Activated naive CD8-positive, alpha-beta T cell treated with anti-CD3 and anti-CD28 coated beads, Interleukin-2, amount 50 U/mL, for 24 hours (primary cell): Measurements from ENCODE around the gene PPM1L.
A peak's percentile ranks its signal among the peaks of the same experiment; 100 is the strongest.

Experiments
- ATAC-seq: fragments of 150-1000 bp; cut with Tn5 transposase; one replicate; pipeline ENCODE4 v1.10.0; 2021
- DNase-seq: peaks from one replicate; pipeline ENCODE4 v3.0.0; 2021
- H3K27ac Mint-ChIP-seq: one replicate; pipeline ENCODE4 v1.8.0; 2021; ENCODE audit warnings: mild to moderate bottlenecking, mixed read lengths
- H3K27me3 Mint-ChIP-seq: one replicate; pipeline ENCODE4 v1.8.0; 2021; ENCODE audit warnings: mixed read lengths
- H3K36me3 Mint-ChIP-seq: one replicate; pipeline ENCODE4 v1.8.0; 2021; ENCODE audit warnings: low read depth, mixed read lengths
- H3K4me1 Mint-ChIP-seq: one replicate; pipeline ENCODE4 v1.8.0; 2021; ENCODE audit warnings: mixed read lengths
- H3K4me3 Mint-ChIP-seq: one replicate; pipeline ENCODE4 v1.8.0; 2021; ENCODE audit warnings: mild to moderate bottlenecking, moderate library complexity, mixed read lengths
- H3K9me3 Mint-ChIP-seq: one replicate; pipeline ENCODE4 v1.8.0; 2021; ENCODE audit warnings: mixed read lengths

Gene PPM1L

GRCh38 chr3:160780245-160780644 lies 24.2 kb downstream of the PPM1L start:
- H3K4me1 Mint-ChIP-seq = no peaks in the 10 kb centered on the region
- ATAC-seq = no peak
- no peak overlapping the region for H3K4me3 Mint-ChIP-seq
- no peaks in the 10 kb centered on the region for H3K9me3 Mint-ChIP-seq
- no peak overlapping the region for H3K27ac Mint-ChIP-seq
- no peaks in the 10 kb centered on the region for H3K27me3 Mint-ChIP-seq
- no peak for DNase-seq
- H3K36me3 Mint-ChIP-seq = no peaks in the 10 kb centered on the region

DNA sequence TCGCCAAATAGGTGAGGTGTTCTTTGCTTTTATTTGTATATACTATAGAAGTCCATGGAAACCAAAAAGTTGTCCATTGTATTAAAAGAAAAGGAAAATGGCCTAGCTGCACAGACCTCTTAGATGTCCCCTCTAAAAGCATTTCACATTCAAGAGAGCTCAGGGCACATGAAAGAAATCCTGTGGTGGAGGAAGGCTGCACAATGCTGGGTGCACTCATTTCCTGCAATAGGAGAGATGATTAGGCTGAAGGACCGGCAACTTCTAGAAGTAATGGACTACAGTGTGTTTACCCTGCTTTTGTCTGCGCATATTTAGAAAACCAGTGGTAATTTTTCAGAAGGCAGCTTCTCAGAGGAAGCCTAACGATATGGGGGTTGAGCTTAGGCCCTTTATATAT lies 25.4 kb downstream of the PPM1L start:
- Mint-ChIP-seq H3K4me3 (no peak overlapping the region), H3K27me3 (no peaks in the 10 kb centered on the region), H3K4me1 (no peaks in the 10 kb centered on the region), H3K27ac (no peak overlapping the region), H3K36me3 (no peaks in the 10 kb centered on the region), H3K9me3 (no peaks in the 10 kb centered on the region)
- DNase-seq (no peak), ATAC-seq (no peak)

GRCh38 chr3:160781863-160782262 lies 25.8 kb downstream of the PPM1L start:
- no peaks in the 10 kb centered on the region for H3K27me3 Mint-ChIP-seq
- no peak overlapping the region for H3K4me3 Mint-ChIP-seq
- H3K27ac Mint-ChIP-seq = no peak overlapping the region
- H3K9me3 Mint-ChIP-seq = peaks cover 3% of the 10 kb centered on the region
- no peaks in the 10 kb centered on the region for H3K4me1 Mint-ChIP-seq
- DNase-seq (no peak), ATAC-seq (no peak)
- H3K36me3 Mint-ChIP-seq = no peaks in the 10 kb centered on the region

DNA sequence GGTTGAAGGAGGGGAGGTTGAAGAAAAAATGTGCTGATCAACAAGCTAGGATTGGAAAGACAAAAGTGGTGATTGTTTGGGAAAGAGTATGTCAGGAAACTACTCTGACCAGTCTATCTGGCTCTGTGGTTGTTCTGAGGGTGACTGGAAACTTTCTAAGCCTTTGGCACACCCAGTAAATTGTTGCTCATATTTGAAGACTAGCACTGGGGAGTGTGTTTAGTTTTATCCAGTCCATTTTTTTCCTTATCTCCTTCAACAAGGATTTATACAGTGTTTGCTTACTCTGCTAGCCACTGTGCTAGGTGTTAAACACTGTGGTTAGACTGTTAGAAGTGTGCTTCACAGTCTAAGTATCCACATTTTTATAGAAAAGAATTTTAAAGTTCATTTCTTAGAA lies 28.8 kb downstream of the PPM1L start:
- Mint-ChIP-seq H3K27ac (no peak overlapping the region), H3K27me3 (no peaks in the 10 kb centered on the region), H3K9me3 (peaks cover 5% of the 10 kb centered on the region), H3K4me3 (no peak overlapping the region), H3K4me1 (no peaks in the 10 kb centered on the region), H3K36me3 (no peaks in the 10 kb centered on the region)
- no peak for ATAC-seq
- DNase-seq = no peak

GRCh38 chr3:160790726-160791125 lies 34.7 kb downstream of the PPM1L start:
- H3K36me3 Mint-ChIP-seq = no peaks in the 10 kb centered on the region
- ATAC-seq (no peak), DNase-seq (no peak)
- H3K4me3 Mint-ChIP-seq = no peak overlapping the region
- H3K9me3 Mint-ChIP-seq = peaks cover 5% of the 10 kb centered on the region
- no peaks in the 10 kb centered on the region for H3K27me3 Mint-ChIP-seq
- no peak overlapping the region for H3K27ac Mint-ChIP-seq
- H3K4me1 Mint-ChIP-seq = no peaks in the 10 kb centered on the region

- Mint-ChIP-seq H3K4me1 (no peaks in the 10 kb centered on the region), H3K9me3 (no peaks in the 10 kb centered on the region), H3K27ac (no peak overlapping the region), H3K36me3 (no peaks in the 10 kb centered on the region), H3K27me3 (no peaks in the 10 kb centered on the region), H3K4me3 (no peak overlapping the region)
- DNase-seq (no peak), ATAC-seq (no peak)
Measured at GRCh38 chr3:160792540-160792939, 36.5 kb downstream of the PPM1L start.

- Mint-ChIP-seq H3K36me3 (no peaks in the 10 kb centered on the region), H3K27me3 (no peaks in the 10 kb centered on the region), H3K9me3 (no peaks in the 10 kb centered on the region), H3K27ac (no peak overlapping the region), H3K4me3 (no peak overlapping the region), H3K4me1 (no peaks in the 10 kb centered on the region)
- no peak for ATAC-seq
- no peak for DNase-seq
Measured at GRCh38 chr3:160793722-160794252, 37.8 kb downstream of the PPM1L start.

- no peak for DNase-seq
- no peaks in the 10 kb centered on the region for H3K27me3 Mint-ChIP-seq
- H3K4me1 Mint-ChIP-seq = no peaks in the 10 kb centered on the region
- no peaks in the 10 kb centered on the region for H3K9me3 Mint-ChIP-seq
- no peak overlapping the region for H3K27ac Mint-ChIP-seq
- ATAC-seq = no peak
- H3K4me3 Mint-ChIP-seq = no peak overlapping the region
- H3K36me3 Mint-ChIP-seq = no peaks in the 10 kb centered on the region
Measured at GRCh38 chr3:160796089-160796812, 40.2 kb downstream of the PPM1L start.

DNA sequence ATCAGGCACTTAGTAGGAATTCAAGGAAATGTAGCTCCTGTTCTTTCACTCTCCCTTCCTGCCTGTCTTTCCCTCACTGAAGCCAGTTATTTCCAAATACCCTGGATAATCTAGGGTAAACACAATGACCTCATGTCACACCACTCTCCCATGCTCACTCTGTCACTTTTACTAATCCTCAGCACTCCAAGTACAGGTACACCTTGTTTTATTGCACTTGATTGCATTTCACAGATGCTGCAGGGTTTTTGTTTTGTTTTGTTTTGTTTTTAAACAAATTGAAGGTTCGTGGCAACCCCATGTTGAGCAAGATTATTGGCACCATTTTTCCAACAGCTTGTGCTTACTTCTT lies 40.8 kb downstream of the PPM1L start:
- H3K9me3 Mint-ChIP-seq = no peaks in the 10 kb centered on the region
- no peak overlapping the region for H3K27ac Mint-ChIP-seq
- H3K27me3 Mint-ChIP-seq = no peaks in the 10 kb centered on the region
- peaks cover 4% of the 10 kb centered on the region for H3K4me1 Mint-ChIP-seq
- no peak for DNase-seq
- no peak for ATAC-seq
- no peak overlapping the region for H3K4me3 Mint-ChIP-seq
- H3K36me3 Mint-ChIP-seq = no peaks in the 10 kb centered on the region

GRCh38 chr3:160797356-160797755 lies 41.3 kb downstream of the PPM1L start:
- peaks cover 5% of the 10 kb centered on the region for H3K27me3 Mint-ChIP-seq
- no peak for ATAC-seq
- no peak overlapping the region for H3K4me3 Mint-ChIP-seq
- no peaks in the 10 kb centered on the region for H3K9me3 Mint-ChIP-seq
- H3K27ac Mint-ChIP-seq = no peak overlapping the region
- no peak for DNase-seq
- peaks cover 9% of the 10 kb centered on the region for H3K4me1 Mint-ChIP-seq
- H3K36me3 Mint-ChIP-seq = no peaks in the 10 kb centered on the region

GRCh38 chr3:160801386-160802118 lies 45.5 kb downstream of the PPM1L start:
- H3K4me1 Mint-ChIP-seq = peaks cover 10% of the 10 kb centered on the region
- DNase-seq (peak; percentile 9), ATAC-seq (peak; percentile 79)
- H3K4me3 Mint-ChIP-seq = peak overlapping the region; percentile 20
- peak overlapping the region; percentile 7 for H3K27ac Mint-ChIP-seq
- no peaks in the 10 kb centered on the region for H3K36me3 Mint-ChIP-seq
- peaks cover 5% of the 10 kb centered on the region for H3K27me3 Mint-ChIP-seq
- no peaks in the 10 kb centered on the region for H3K9me3 Mint-ChIP-seq

DNA sequence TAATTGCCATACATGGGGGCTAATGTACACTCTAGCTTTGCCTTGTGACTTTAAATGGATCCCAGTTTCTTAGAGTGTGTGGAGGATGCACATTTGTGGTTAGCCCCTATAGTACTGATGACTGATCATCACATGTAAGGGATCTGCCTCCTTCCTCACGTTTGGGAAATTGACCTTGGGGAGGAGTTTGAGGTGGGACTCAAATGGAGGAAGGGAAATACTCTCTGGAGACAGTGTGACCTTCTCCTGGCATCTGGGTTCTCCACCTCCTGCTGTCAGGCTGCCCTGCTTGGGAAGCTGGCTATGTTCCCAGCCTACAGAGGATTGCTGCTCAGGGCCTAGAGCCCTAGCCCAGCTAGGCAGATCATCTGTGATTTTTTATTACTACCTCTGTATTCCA lies 48.7 kb downstream of the PPM1L start:
- DNase-seq (no peak), ATAC-seq (no peak)
- Mint-ChIP-seq H3K27ac (no peak overlapping the region), H3K9me3 (no peaks in the 10 kb centered on the region), H3K4me1 (peaks cover 10% of the 10 kb centered on the region), H3K27me3 (peaks cover 5% of the 10 kb centered on the region), H3K4me3 (no peak overlapping the region), H3K36me3 (no peaks in the 10 kb centered on the region)

DNA sequence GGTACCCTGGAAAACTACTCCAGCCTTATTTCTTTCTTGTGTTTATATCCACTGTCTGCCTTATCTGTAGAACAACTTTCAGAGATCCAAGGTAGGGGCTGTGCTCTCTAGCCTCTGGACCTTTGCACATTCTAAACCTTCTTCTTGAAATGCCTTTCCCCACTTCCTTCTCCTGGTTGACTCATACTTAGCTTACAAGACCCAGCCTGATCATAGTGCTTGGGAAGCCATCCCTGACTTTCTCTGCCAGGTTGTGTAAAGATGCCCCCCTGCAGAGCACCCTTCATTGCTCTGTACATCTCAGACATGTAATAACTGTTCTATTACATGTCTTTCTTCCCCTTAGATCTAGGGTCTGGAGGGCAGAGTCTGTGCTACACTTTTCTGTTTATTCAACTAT lies 50.1 kb downstream of the PPM1L start:
- Mint-ChIP-seq H3K4me1 (peaks cover 10% of the 10 kb centered on the region), H3K27ac (no peak overlapping the region), H3K9me3 (no peaks in the 10 kb centered on the region), H3K36me3 (no peaks in the 10 kb centered on the region), H3K4me3 (no peak overlapping the region), H3K27me3 (peaks cover 5% of the 10 kb centered on the region)
- no peak for ATAC-seq
- DNase-seq = no peak

DNA sequence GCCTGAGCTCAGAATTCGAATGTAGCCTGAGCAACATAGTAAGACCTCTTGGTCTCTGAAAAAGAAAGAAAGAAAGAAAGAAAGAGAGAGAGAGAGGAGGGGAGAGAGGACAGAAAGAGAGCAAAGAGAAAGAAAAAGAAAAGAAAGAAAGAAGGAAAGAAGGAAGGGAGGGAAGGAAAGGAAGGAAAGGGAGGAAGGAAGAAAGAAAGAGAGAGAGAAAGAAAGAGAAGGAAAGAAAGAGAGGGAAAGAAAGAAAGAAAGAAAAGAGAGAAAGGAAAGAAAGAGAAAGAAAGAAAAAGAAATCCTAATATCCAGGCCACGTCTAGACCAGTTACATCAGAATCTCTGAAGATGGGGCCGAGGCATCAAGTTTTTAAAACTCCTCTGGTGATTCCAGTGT lies 50.7 kb downstream of the PPM1L start:
- Mint-ChIP-seq H3K9me3 (no peaks in the 10 kb centered on the region), H3K27ac (no peak overlapping the region), H3K36me3 (no peaks in the 10 kb centered on the region), H3K4me1 (peaks cover 7% of the 10 kb centered on the region), H3K27me3 (peaks cover 5% of the 10 kb centered on the region), H3K4me3 (no peak overlapping the region)
- ATAC-seq = no peak
- DNase-seq = no peak

GRCh38 chr3:160808838-160809237 lies 52.8 kb downstream of the PPM1L start:
- Mint-ChIP-seq H3K4me1 (no peaks in the 10 kb centered on the region), H3K4me3 (no peak overlapping the region), H3K9me3 (no peaks in the 10 kb centered on the region), H3K27me3 (no peaks in the 10 kb centered on the region), H3K27ac (no peak overlapping the region), H3K36me3 (no peaks in the 10 kb centered on the region)
- ATAC-seq (no peak), DNase-seq (no peak)
